HCT116 (cell line): ENCODE measurements around the gene GRM5. TPM values are rescaled to one million over a fixed set of nuclear protein-coding genes. Genes with fewer than 3 reads are reported as not detected.

Experiments
- ATAC-seq: fragments of 200-7000 bp; cut with Tn5 transposase; 2 replicates; pipeline ENCODE4 v1.9.1; 2020; ENCODE audit warnings: mild to moderate bottlenecking, moderate library complexity
- BruUV-seq: library from RNA; stranded (reverse); fragments of 400-500 nt; replicated peaks from 2 replicates; lab custom pipeline; 2021; lab: Mats Ljungman, UMichigan
- CTCF ChIA-PET: fragments of 300-600 bp; sonication (Branson Sonifier 250); formaldehyde crosslinking; loops from one replicate; lab custom pipeline; 2021; ENCODE audit warnings: antibody characterized with exemption; lab: Charles Lee
- POLR2A ChIA-PET: fragments of 300-600, 350-600 bp; sonication (Branson Sonifier 250); formaldehyde crosslinking; loops from one replicate; lab custom pipeline; 2021; ENCODE audit warnings: antibody characterized with exemption; lab: Charles Lee
- RAD21 ChIA-PET, 2 experiments: fragments of 300-600 bp; sonication (Branson Sonifier 250); formaldehyde crosslinking; loops; one replicate each; lab custom pipeline; 2023; ENCODE audit warnings: low total read pairs in 2 of 2; ENCODE audit not compliant: uncharacterized antibody in 2 of 2, unreplicated experiment in 2 of 2, low non-redundant PET in 1 of 2; lab: Charles Lee
- DNase-seq: peaks from one replicate; pipeline ENCODE4 v3.0.0-alpha.2; 2010; ENCODE audit warnings: low read depth, low spot score
- H2AFZ ChIP-seq: fragments of 200-600 bp; shearing (Covaris generic), sonication (generic); 2 replicates; pipeline ENCODE4 v1.6.1; 2017; ENCODE audit warnings: low read depth, mixed run types, mixed read lengths, antibody characterized with exemption, low read length; ENCODE audit not compliant: poor library complexity, severe bottlenecking
- H3K27ac ChIP-seq: 2 replicates; pipeline ENCODE4 v1.5.1; 2012; ENCODE audit warnings: low read depth, low read length
- H3K27me3 ChIP-seq: fragments of 200-600 bp; sonication (generic); 2 replicates; pipeline ENCODE4 v1.6.1; 2016; ENCODE audit warnings: mixed run types, low read length, mixed read lengths; ENCODE audit not compliant: insufficient read depth
- H3K36me3 ChIP-seq, 2 experiments: fragments of 200-500 bp in 1 of 2; fragments of 200-600 bp in 1 of 2; sonication (Bioruptor generic) in 1 of 2; sonication (generic) in 1 of 2; 2 replicates each; pipeline versions ENCODE4 v1.5.1 to v1.6.1; 2014 to 2016; ENCODE audit warnings: low read length in 2 of 2, inconsistent platforms in 1 of 2, mixed read lengths in 1 of 2, mixed run types in 1 of 2; ENCODE audit not compliant: insufficient read depth in 2 of 2, control insufficient read depth in 1 of 2
- H3K4me1 ChIP-seq, 2 experiments: fragments of 200-600 bp in 1 of 2; sonication (generic) in 1 of 2; 2 replicates each; pipeline versions ENCODE4 v1.5.1 to v1.6.1; 2012 to 2017; ENCODE audit warnings: low read length in 2 of 2, inconsistent platforms in 1 of 2, mild to moderate bottlenecking in 1 of 2, mixed read lengths in 1 of 2, mixed run types in 1 of 2, moderate library complexity in 1 of 2; ENCODE audit not compliant: insufficient read depth in 2 of 2, control insufficient read depth in 1 of 2
- H3K4me2 ChIP-seq: fragments of 200-600 bp; sonication (generic); 2 replicates; pipeline ENCODE4 v1.6.1; 2017; ENCODE audit warnings: mixed run types, low read length, mixed read lengths
- H3K4me3 ChIP-seq, 2 experiments: fragments of 200-600 bp in 1 of 2; sonication (generic) in 1 of 2; replicated peaks in 1 of 2; 2 replicates each; pipeline ENCODE4 v1.5.1; 2011 to 2016; ENCODE audit warnings: low read length in 2 of 2, control low read depth in 1 of 2, low read depth in 1 of 2, mild to moderate bottlenecking in 1 of 2, mixed read lengths in 1 of 2, mixed run types in 1 of 2
- H3K79me2 ChIP-seq: fragments of 200-600 bp; sonication (generic); 2 replicates; pipeline ENCODE4 v1.6.1; 2017; ENCODE audit warnings: mild to moderate bottlenecking, mixed run types, low read length, moderate library complexity, mixed read lengths; ENCODE audit not compliant: insufficient read depth
- H3K9ac ChIP-seq: fragments of 200-600 bp; sonication (generic); 2 replicates; pipeline ENCODE4 v1.6.1; 2016; ENCODE audit warnings: low read length, mixed read lengths
- H3K9me2 ChIP-seq: fragments of 200-600 bp; sonication (generic), shearing (Covaris generic); 2 replicates; pipeline ENCODE4 v1.6.1; 2017; ENCODE audit warnings: mixed run types, mild to moderate bottlenecking, moderate library complexity; ENCODE audit not compliant: insufficient read depth
- H3K9me3 ChIP-seq, 2 experiments: fragments of 200-500 bp in 1 of 2; fragments of 200-600 bp in 1 of 2; sonication (Bioruptor generic) in 1 of 2; sonication (generic) in 1 of 2; 2 replicates each; pipeline ENCODE4 v1.6.1; 2014 to 2017; ENCODE audit warnings: low read length in 2 of 2, mixed read lengths in 2 of 2, inconsistent platforms in 1 of 2, low read depth in 1 of 2, mild to moderate bottlenecking in 1 of 2, mixed run types in 1 of 2, moderate library complexity in 1 of 2; ENCODE audit not compliant: control insufficient read depth in 1 of 2, insufficient read depth in 1 of 2
- H4K20me1 ChIP-seq: fragments of 200-600 bp; sonication (generic), shearing (Covaris generic); 2 replicates; pipeline ENCODE4 v1.6.1; 2017; ENCODE audit warnings: mixed run types, mild to moderate bottlenecking, moderate library complexity; ENCODE audit not compliant: insufficient read depth
- CEBPB ChIP-seq: IDR thresholded peaks from 2 replicates; pipeline ENCODE4 v1.6.1; 2012; ENCODE audit warnings: low read depth
- EZH2 ChIP-seq: fragments of 200-600 bp; sonication (generic); IDR thresholded peaks from 2 replicates; pipeline ENCODE4 v1.6.1; 2017; ENCODE audit warnings: antibody characterized with exemption, mixed run types
- FOSL1 ChIP-seq: IDR thresholded peaks from 2 replicates; pipeline ENCODE4 v1.6.1; 2012; ENCODE audit warnings: low read depth
- POLR2A ChIP-seq: IDR thresholded peaks from 2 replicates; pipeline ENCODE4 v1.7.0; 2011; ENCODE audit warnings: borderline replicate concordance; ENCODE audit not compliant: insufficient read depth, insufficient read length; ENCODE audit errors: extremely low read depth
- POLR2AphosphoS5 ChIP-seq: IDR thresholded peaks from 2 replicates; pipeline ENCODE4 v1.6.1; 2011; ENCODE audit warnings: mild to moderate bottlenecking, low read depth, low read length, moderate library complexity
- RAD21 ChIP-seq: IDR thresholded peaks from 2 replicates; pipeline ENCODE4 v1.6.1; 2012; ENCODE audit warnings: low read depth, mild to moderate bottlenecking
- SRF ChIP-seq: IDR thresholded peaks from 2 replicates; pipeline ENCODE4 v1.6.1; 2012; ENCODE audit warnings: low read depth
- TCF7L2 ChIP-seq: IDR thresholded peaks from 2 replicates; pipeline ENCODE4 v1.7.0; 2011; ENCODE audit warnings: borderline replicate concordance, inconsistent platforms; ENCODE audit not compliant: insufficient read depth, insufficient read length; ENCODE audit errors: extremely low read depth
- YY1 ChIP-seq: IDR thresholded peaks from 2 replicates; pipeline ENCODE4 v1.6.1; 2011; ENCODE audit warnings: low read length, low read depth, moderate library complexity, mild to moderate bottlenecking; ENCODE audit not compliant: insufficient replicate concordance; ENCODE audit errors: extremely low read depth
- intact Hi-C: fragments of 100-400 bp; cut with micrococcal nuclease; formaldehyde crosslinking; loops from 2 replicates; pipeline ENCODE4 v1.10.0; 2022
- total RNA-seq: library from RNA; stranded (reverse); gene quantifications from one replicate; pipeline ENCODE4 v1.2.1, GENCODE V29; 2021; ENCODE audit not compliant: unreplicated experiment
- TF ChIP-seq, protein P1 (sequence below): IDR thresholded peaks from 2 replicates; pipeline ENCODE4 v1.6.1; 2012

Gene GRM5
- total RNA-seq, 1 experiment from 2014 or later, result not detected

DNA sequence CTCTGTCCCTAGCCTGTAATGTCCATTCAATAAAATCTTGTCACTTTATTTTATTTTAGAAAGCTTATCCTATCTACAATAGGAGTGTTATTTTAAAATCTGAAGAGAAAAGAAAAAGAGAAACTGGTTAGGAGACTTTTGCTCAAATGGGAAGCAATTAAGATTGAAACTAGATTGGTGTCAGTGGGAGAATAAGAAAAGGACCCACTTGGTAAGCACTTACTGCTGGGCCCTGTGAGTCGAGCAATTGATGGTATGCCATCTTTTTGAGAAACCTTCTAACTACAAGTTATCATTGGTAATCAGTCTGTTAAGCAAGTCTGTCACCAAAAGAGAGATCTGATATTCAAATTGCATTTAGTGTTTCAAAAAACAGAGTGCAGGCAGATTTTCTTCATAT, 258.4 kb downstream of the GRM5 start:
- Histone ChIP-seq H3K79me2 (no peaks in the 10 kb centered on the region), H3K27ac (no peak overlapping the region), H3K4me2 (no peak overlapping the region), H3K9ac (no peak overlapping the region), H3K36me3 (no peaks in the 10 kb centered on the region), H3K9me2 (no peaks in the 10 kb centered on the region), H3K4me3 (no peak overlapping the region), H3K4me1 (no peaks in the 10 kb centered on the region), H2AFZ (no peak overlapping the region), H4K20me1 (no peaks in the 10 kb centered on the region), H3K27me3 (no peaks in the 10 kb centered on the region), H3K9me3 (no peaks in the 10 kb centered on the region)
- CTCF ChIA-PET, result no interaction called here
- TF ChIP-seq SRF (no peak), YY1 (no peak), EZH2 (no peak)
- TF ChIP-seq, protein P1, sequence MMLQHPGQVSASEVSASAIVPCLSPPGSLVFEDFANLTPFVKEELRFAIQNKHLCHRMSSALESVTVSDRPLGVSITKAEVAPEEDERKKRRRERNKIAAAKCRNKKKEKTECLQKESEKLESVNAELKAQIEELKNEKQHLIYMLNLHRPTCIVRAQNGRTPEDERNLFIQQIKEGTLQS, result no peak
- intact Hi-C loops, result no loop called here
- no peak for DNase-seq
- POLR2A ChIA-PET, result no interaction called here
- no peak for ATAC-seq
- RAD21 ChIA-PET, result no interaction called here
- no TSS peak for BruUV-seq

DNA sequence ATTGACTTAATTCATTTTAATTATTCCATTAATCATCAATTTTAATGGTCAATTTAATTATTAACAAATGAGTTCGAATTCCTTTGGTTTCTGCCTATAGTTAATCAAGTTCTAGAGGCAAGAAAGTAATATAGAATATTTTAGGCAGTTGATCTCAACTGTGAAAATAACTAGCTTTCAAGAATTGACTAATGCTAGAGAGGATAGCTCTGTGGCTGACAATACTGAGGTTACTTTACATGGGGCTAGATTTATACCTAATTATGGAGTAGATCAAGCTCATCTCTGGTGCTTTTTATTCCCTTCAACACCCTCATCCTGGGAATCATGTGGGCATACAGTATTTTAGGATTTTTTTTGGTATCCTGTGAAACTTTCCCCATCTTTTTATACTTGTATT, 259.4 kb downstream of the GRM5 start:
- CTCF ChIA-PET, result no interaction called here
- Histone ChIP-seq H3K36me3 (no peaks in the 10 kb centered on the region), H3K4me2 (no peak overlapping the region), H3K27ac (no peak overlapping the region), H3K9ac (no peak overlapping the region), H3K9me2 (no peaks in the 10 kb centered on the region), H4K20me1 (no peaks in the 10 kb centered on the region), H3K79me2 (no peaks in the 10 kb centered on the region), H3K27me3 (no peaks in the 10 kb centered on the region), H3K9me3 (no peaks in the 10 kb centered on the region), H3K4me1 (no peaks in the 10 kb centered on the region), H2AFZ (no peak overlapping the region), H3K4me3 (no peak overlapping the region)
- no TSS peak for BruUV-seq
- POLR2A ChIA-PET, result no interaction called here
- ATAC-seq (no peak), DNase-seq (no peak)
- TF ChIP-seq, protein P1, result no peak
- TF ChIP-seq TCF7L2, result no peak
- TF ChIP-seq EZH2, result no peak
- TF ChIP-seq SRF, result no peak
- no peak for TF ChIP-seq CEBPB
- no peak for TF ChIP-seq YY1
- no peak for TF ChIP-seq POLR2A
- TF ChIP-seq RAD21, result no peak
- TF ChIP-seq FOSL1, result no peak
- no peak for TF ChIP-seq POLR2AphosphoS5
- RAD21 ChIA-PET, result no interaction called here
- intact Hi-C loops, result no loop called here
